ENCODE measurements around the gene BBOX1. TPM values are rescaled to one million over a fixed set of nuclear protein-coding genes. Genes with fewer than 3 reads are reported as not detected.

The BBOX1 gene
- total and polyA plus RNA-seq, 2 of the 8 experiments (the other 6 are each of a cell fraction or from before 2014, with no cell fraction given), result not detected

DNA sequence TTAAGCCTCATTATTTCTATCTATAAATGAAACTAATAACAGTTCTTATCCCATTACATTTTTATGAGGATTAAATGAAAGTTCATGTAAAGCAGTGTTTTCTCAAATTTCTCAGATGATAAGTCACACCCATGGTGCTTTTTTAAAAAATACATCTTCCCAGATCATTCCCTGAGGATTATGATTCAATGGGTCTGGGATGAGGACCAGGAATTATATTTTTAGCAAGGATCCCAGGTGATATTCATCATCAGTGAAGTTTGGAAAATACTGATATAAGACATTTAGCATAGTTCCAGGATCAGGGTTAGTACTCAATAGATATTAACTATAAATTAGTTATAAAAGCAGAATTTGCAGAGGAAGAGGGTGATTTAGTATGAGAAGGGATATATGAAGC lies 89.1 kb downstream of the BBOX1 start (continued):
- TF ChIP-seq, protein P1, sequence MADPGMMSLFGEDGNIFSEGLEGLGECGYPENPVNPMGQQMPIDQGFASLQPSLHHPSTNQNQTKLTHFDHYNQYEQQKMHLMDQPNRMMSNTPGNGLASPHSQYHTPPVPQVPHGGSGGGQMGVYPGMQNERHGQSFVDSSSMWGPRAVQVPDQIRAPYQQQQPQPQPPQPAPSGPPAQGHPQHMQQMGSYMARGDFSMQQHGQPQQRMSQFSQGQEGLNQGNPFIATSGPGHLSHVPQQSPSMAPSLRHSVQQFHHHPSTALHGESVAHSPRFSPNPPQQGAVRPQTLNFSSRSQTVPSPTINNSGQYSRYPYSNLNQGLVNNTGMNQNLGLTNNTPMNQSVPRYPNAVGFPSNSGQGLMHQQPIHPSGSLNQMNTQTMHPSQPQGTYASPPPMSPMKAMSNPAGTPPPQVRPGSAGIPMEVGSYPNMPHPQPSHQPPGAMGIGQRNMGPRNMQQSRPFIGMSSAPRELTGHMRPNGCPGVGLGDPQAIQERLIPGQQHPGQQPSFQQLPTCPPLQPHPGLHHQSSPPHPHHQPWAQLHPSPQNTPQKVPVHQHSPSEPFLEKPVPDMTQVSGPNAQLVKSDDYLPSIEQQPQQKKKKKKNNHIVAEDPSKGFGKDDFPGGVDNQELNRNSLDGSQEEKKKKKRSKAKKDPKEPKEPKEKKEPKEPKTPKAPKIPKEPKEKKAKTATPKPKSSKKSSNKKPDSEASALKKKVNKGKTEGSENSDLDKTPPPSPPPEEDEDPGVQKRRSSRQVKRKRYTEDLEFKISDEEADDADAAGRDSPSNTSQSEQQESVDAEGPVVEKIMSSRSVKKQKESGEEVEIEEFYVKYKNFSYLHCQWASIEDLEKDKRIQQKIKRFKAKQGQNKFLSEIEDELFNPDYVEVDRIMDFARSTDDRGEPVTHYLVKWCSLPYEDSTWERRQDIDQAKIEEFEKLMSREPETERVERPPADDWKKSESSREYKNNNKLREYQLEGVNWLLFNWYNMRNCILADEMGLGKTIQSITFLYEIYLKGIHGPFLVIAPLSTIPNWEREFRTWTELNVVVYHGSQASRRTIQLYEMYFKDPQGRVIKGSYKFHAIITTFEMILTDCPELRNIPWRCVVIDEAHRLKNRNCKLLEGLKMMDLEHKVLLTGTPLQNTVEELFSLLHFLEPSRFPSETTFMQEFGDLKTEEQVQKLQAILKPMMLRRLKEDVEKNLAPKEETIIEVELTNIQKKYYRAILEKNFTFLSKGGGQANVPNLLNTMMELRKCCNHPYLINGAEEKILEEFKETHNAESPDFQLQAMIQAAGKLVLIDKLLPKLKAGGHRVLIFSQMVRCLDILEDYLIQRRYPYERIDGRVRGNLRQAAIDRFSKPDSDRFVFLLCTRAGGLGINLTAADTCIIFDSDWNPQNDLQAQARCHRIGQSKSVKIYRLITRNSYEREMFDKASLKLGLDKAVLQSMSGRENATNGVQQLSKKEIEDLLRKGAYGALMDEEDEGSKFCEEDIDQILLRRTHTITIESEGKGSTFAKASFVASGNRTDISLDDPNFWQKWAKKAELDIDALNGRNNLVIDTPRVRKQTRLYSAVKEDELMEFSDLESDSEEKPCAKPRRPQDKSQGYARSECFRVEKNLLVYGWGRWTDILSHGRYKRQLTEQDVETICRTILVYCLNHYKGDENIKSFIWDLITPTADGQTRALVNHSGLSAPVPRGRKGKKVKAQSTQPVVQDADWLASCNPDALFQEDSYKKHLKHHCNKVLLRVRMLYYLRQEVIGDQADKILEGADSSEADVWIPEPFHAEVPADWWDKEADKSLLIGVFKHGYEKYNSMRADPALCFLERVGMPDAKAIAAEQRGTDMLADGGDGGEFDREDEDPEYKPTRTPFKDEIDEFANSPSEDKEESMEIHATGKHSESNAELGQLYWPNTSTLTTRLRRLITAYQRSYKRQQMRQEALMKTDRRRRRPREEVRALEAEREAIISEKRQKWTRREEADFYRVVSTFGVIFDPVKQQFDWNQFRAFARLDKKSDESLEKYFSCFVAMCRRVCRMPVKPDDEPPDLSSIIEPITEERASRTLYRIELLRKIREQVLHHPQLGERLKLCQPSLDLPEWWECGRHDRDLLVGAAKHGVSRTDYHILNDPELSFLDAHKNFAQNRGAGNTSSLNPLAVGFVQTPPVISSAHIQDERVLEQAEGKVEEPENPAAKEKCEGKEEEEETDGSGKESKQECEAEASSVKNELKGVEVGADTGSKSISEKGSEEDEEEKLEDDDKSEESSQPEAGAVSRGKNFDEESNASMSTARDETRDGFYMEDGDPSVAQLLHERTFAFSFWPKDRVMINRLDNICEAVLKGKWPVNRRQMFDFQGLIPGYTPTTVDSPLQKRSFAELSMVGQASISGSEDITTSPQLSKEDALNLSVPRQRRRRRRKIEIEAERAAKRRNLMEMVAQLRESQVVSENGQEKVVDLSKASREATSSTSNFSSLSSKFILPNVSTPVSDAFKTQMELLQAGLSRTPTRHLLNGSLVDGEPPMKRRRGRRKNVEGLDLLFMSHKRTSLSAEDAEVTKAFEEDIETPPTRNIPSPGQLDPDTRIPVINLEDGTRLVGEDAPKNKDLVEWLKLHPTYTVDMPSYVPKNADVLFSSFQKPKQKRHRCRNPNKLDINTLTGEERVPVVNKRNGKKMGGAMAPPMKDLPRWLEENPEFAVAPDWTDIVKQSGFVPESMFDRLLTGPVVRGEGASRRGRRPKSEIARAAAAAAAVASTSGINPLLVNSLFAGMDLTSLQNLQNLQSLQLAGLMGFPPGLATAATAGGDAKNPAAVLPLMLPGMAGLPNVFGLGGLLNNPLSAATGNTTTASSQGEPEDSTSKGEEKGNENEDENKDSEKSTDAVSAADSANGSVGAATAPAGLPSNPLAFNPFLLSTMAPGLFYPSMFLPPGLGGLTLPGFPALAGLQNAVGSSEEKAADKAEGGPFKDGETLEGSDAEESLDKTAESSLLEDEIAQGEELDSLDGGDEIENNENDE (IDR thresholded peaks at IDR 0.05; ENCODE audit: insufficient replicate concordance, low read length), result no peak
- TF ChIP-seq CHD2 (IDR thresholded peaks at IDR 0.05; ENCODE audit: low read length) (no peak), RBBP5 (IDR thresholded peaks at IDR 0.05; ENCODE audit: borderline replicate concordance, low read depth, low read length) (no peak)

Data from H1 (cell line).